ENCODE data around the gene PROM1. TPM values are rescaled to one million over a fixed set of nuclear protein-coding genes. Genes with fewer than 3 reads are reported as not detected.
A peak's percentile ranks its signal among the peaks of the same experiment; 100 is the strongest.

The PROM1 gene
- total RNA-seq, 4 donors from 2014 or later: 0.94 to 16.3 (median 4.4) TPM

DNA sequence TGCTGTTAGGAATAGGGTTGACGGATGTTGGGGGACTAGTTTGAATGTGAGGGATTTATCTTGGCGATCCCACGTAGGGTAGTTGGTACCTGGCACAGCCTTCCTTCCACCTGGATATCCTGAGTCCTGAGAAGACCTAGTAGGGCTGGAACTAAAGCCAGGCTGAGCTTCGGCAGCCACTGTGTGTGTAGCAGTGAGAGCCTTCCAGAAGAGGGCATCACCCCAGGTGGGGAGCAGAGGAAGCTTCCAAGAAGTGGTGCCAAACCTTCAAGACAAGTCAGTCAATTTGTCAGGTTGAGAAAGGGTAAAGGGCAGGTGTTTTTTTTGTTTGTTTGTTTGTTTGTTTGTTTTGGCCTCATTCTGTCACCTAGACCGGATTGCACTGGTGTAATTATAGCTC is 119.7 kb downstream of the PROM1 start:
- Histone ChIP-seq H3K27ac (no peak overlapping the region), H3K27me3 (no peaks in the 10 kb centered on the region), H3K4me3 (no peak overlapping the region), H3K4me1 (no peaks in the 10 kb centered on the region), H3K36me3 (no peaks in the 10 kb centered on the region), H3K9me3 (peaks cover 0 to 3% (median 0%) of the 10 kb centered on the region in 3 donors)
- WGBS, 2 donors (ENCODE audit: low coverage in 1 of 2): 68 to 73% methylated on average over 4 to 5 of the region's 5 CpGs
- ATAC-seq: no peak
- TF ChIP-seq POLR2AphosphoS5 (IDR thresholded peaks at IDR 0.05) (no peak), EP300 (IDR thresholded peaks at IDR 0.05) (no peak), POLR2A (IDR thresholded peaks at IDR 0.05) (no peak)
- TF ChIP-seq, protein P1, sequence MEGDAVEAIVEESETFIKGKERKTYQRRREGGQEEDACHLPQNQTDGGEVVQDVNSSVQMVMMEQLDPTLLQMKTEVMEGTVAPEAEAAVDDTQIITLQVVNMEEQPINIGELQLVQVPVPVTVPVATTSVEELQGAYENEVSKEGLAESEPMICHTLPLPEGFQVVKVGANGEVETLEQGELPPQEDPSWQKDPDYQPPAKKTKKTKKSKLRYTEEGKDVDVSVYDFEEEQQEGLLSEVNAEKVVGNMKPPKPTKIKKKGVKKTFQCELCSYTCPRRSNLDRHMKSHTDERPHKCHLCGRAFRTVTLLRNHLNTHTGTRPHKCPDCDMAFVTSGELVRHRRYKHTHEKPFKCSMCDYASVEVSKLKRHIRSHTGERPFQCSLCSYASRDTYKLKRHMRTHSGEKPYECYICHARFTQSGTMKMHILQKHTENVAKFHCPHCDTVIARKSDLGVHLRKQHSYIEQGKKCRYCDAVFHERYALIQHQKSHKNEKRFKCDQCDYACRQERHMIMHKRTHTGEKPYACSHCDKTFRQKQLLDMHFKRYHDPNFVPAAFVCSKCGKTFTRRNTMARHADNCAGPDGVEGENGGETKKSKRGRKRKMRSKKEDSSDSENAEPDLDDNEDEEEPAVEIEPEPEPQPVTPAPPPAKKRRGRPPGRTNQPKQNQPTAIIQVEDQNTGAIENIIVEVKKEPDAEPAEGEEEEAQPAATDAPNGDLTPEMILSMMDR (IDR thresholded peaks at IDR 0.05): no peak

DNA sequence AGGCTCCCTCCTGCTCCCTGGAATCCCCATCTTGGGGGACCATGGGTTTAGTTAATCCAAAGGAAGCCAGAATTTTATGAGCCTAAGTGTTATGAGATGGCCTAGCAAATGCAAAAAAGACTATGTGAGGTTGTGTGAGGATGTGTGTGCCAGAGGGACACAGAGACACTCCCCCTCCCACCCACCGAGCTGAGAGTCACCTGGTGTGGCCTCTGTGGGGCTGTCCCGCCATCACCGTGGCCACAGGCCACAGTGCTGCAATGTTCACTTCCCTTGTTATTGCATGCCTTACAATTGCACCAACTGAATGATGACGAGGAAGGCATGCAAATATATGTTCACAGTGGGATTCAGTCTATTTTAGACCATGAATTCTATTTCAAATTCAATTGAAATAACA is 120.2 kb downstream of the PROM1 start:
- H3K4me3 ChIP-seq: no peak overlapping the region
- H3K27ac ChIP-seq: no peak overlapping the region
- no peaks in the 10 kb centered on the region for H3K36me3 ChIP-seq
- TF ChIP-seq POLR2AphosphoS5 (IDR thresholded peaks at IDR 0.05) (no peak), POLR2A (IDR thresholded peaks at IDR 0.05) (no peak), EP300 (IDR thresholded peaks at IDR 0.05) (no peak)
- TF ChIP-seq, protein P1 (IDR thresholded peaks at IDR 0.05): no peak
- no peaks in the 10 kb centered on the region for H3K4me1 ChIP-seq
- peaks cover 0 to 3% (median 0%) of the 10 kb centered on the region in 3 donors for H3K9me3 ChIP-seq
- no peak for ATAC-seq
- WGBS, 2 donors (ENCODE audit: low coverage in 1 of 2): 65 to 66% methylated on average over 3 to 4 of the region's 4 CpGs
- H3K27me3 ChIP-seq: no peaks in the 10 kb centered on the region

DNA sequence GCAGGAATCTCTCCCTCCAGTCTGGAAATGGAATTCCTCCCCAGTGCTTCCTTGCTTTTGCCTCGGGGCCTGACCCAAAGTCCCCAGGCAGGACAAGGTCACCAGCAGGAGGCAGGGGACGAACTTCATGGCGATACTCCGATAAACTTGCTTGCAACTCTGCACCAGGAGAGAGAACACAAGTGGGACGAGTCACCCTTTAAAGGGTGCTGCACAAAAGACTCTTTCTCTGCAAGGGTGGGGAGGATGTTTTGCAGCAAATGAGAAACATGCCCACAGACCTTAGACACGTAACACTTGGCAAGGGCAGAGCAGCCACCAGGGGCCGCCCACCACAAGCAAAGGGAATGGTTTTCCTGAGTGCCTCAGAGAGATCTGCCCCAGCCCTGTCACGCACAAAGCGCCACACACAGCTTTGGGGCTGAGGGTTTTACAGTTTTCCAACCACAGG is 120.8 kb downstream of the PROM1 start, which contains the start of gene FGFBP2:
Gene FGFBP2, minus strand, starts transcription at position 175 of the 451 bp plus-strand sequence. Its CDS starts 46 bp downstream, at position 129.
- no peaks in the 10 kb centered on the region for H3K4me1 ChIP-seq
- ATAC-seq: peak; percentile 30
- H3K9me3 ChIP-seq: peaks cover 0 to 3% (median 0%) of the 10 kb centered on the region in 3 donors
- H3K27me3 ChIP-seq: no peaks in the 10 kb centered on the region
- H3K36me3 ChIP-seq: no peaks in the 10 kb centered on the region
- H3K4me3 ChIP-seq: no peak within 1 kb of the TSS
- TF ChIP-seq POLR2A (IDR thresholded peaks at IDR 0.05) (no peak), EP300 (IDR thresholded peaks at IDR 0.05) (no peak), POLR2AphosphoS5 (IDR thresholded peaks at IDR 0.05) (no peak)
- TF ChIP-seq, protein P1 (IDR thresholded peaks at IDR 0.05): peak in 1 of 4 experiments; percentile 50
- 31 to 67% methylated on average over 3 to 5 of the region's 9 CpGs for WGBS, 2 donors (ENCODE audit: low coverage in 1 of 2)
- no peak within 1 kb of the TSS for H3K27ac ChIP-seq

DNA sequence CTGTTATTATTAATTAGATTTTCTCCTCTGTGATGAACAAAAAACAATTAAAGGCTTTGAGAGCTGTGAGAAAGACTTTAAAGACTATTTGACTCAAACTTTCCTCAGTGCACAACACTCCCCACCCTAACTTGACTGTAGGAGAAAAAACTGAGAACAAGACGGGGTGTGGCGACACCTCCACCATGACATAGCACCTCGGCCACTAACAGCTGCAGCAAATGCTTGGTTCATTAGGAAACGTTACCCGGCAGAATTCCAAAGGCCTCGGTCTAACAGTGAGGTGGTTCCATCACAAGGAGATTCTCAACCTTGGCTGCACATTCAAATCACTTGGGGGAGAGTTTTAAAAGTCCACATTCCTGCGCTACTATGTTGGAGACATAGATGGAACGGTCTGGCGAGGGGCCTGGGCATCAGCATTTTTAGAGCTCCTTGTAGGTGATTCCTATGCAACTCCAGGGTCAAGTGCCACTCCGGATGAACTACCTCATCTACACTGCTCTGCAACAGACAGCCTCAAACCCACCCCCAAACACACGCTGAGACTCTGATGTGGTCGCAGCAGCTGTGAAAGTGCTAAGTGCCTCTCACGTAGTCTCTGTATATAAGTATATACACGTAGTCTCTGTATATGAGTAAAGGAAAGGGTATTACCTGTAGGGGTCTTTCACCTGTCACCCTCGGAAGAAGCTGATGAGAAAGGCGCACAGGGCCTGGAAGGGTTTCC is 121.9 kb downstream of the PROM1 start:
- Histone ChIP-seq H3K4me3 (no peak overlapping the region), H3K27ac (no peak overlapping the region), H3K9me3 (peaks cover 0 to 3% (median 0%) of the 10 kb centered on the region in 3 donors), H3K4me1 (no peaks in the 10 kb centered on the region), H3K27me3 (no peaks in the 10 kb centered on the region), H3K36me3 (no peaks in the 10 kb centered on the region)
- 79 to 80% methylated on average over 8 to 12 of the region's 16 CpGs for WGBS, 2 donors (ENCODE audit: low coverage in 1 of 2)
- no peak for ATAC-seq
- TF ChIP-seq POLR2AphosphoS5 (IDR thresholded peaks at IDR 0.05) (no peak), EP300 (IDR thresholded peaks at IDR 0.05) (no peak)

GRCh38 chr4:15958562-15958961 is 125.3 kb downstream of the PROM1 start:
- TF ChIP-seq POLR2AphosphoS5 (IDR thresholded peaks at IDR 0.05): no peak
- no peak for TF ChIP-seq EP300 (IDR thresholded peaks at IDR 0.05)
- TF ChIP-seq, protein P1 (IDR thresholded peaks at IDR 0.05): no peak
- no peak for TF ChIP-seq POLR2A (IDR thresholded peaks at IDR 0.05)
- Histone ChIP-seq H3K36me3 (no peaks in the 10 kb centered on the region), H3K9me3 (no peaks in the 10 kb centered on the region), H3K4me1 (no peaks in the 10 kb centered on the region), H3K27me3 (no peaks in the 10 kb centered on the region), H3K27ac (no peak overlapping the region), H3K4me3 (no peak overlapping the region)
- WGBS, 2 donors (ENCODE audit: low coverage in 1 of 2): 67 to 95% methylated on average over 2 of the region's 2 CpGs
- ATAC-seq: no peak
